Glomerular endothelial cell (primary cell): ENCODE data around the gene NELL2. TPM values are rescaled to one million over a fixed set of nuclear protein-coding genes. Genes with fewer than 3 reads are reported as not detected.
"Not testable (repeated sequence)": the region's sequence is repeated elsewhere in the genome, so short reads cannot be mapped to it uniquely, and the experiment has no call there.

Experiments used
- DNase-seq: peaks from one replicate; pipeline ENCODE4 v3.0.0-alpha.2; 2011; ENCODE audit warnings: low read depth, low spot score; ENCODE audit errors: extremely low read depth
- total RNA-seq: library from RNA; depleted of rRNA; stranded (reverse); fragments of >200 nt; gene quantifications from 2 replicates; pipeline ENCODE4 v1.2.3, GENCODE V29; 2015

NELL2 gene
- 0.35 TPM in 1 of 2 replicates, not detected in the other for total RNA-seq

DNA sequence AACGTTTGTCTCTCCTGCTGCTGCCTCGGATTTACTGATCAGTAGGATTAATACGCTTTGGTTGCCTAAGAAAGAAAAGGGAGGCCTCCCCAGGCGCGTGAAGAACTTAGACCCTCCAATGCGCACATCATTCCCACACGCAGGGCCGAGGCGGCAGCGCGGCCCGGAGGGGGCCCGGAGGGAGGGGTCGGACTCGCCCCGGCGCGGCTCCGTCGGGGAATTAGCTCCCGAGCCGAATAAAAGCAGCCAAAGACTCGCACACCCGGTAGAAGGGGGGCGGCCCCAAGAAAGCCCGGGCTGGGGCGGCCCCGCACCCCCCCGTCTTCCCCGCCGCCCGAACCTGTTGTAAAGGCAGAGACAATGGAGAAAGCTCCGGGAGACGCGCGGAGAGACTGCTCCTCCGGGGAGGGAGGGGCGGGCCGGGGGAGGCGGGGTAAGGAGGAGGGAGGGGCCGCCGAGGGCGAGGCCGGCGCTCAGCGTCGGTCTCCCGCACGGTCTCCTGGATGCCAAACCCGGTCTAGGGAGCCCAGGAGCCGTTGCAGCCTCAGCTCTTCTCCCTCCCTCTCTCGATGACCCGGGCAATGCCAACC lies at the start of gene NELL2:
NELL2 (minus strand) TSS at position 362 of the 590 bp plus-strand sequence. CDS start 446 bp downstream, outside the sequence.
- no peak for DNase-seq

DNA sequence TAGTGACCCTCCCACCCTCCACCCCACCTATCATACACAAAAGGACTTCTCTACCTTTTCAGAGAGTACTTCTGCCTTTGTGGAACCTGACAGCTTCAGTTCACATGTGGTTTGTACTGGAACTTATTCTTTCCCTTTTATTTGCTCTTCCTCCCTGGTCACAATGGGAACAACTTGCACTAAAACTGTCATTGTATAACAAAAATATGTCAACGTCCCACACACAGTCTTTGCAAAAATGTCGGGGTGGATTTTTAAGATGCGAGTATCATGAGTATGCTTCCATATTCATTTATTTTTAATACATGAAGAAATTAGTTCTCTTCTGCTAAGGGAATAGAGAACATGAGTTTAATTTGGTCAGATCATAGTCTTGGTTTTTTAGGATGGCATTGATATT lies 45.6 kb upstream of the NELL2 start:
- DNase-seq = no peak

DNA sequence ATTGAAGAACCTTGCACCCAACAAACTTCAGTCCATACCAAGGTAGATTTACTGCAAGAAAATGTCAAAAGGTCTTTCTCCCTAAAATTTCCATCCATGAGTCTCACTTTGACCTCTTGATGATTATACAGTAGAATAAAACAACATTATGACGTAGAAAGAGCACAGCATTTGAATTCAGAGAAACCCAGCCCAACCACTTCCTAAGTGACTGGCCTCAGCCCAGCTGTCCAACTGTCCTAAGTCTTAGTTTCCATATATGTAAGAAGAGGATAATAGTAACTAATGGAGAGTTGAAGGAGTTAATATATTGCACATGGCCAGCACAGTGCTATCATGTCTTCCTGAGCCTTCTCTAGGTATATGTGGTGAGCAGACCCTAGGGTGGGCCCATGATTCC lies 41.0 kb upstream of the NELL2 start:
- DNase-seq = no peak

DNA sequence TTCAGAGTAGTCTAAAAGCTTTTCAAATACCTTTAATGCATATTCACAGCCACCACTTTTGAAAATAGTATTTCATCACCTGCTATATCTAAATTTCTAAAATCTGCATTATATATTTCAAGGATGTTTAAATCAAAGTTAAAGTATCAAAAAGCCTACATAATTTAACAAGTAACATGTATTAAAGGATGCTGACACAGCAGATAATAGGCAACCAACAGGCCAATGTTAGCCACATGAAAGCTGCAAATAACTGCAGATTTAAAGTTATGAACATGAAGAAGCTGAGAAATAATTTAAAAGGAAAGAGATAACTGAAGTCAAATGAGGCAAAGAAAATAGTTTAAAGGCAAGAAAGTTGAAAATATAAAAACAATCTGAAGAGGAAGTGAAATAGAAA lies 39.8 kb upstream of the NELL2 start:
- DNase-seq = no peak

DNA sequence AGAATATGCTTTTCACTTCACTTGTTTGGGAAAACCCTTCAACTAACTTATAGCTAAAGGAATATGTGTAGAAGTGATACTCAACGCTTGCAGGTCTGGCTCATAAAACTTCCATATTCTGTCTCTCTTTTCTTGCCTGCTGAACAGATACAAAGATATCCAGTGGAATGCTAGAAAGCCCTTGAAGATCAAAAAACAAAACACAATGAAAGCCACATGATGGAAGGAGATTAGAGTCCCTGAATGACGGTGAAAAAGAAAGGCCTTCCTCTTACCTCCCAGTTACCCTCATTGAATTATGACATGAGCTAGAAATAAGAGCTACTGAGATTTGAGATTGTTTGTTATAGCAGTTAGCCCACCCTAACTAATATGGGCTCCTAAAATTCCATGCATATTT lies 28.2 kb upstream of the NELL2 start:
- no peak for DNase-seq

DNA sequence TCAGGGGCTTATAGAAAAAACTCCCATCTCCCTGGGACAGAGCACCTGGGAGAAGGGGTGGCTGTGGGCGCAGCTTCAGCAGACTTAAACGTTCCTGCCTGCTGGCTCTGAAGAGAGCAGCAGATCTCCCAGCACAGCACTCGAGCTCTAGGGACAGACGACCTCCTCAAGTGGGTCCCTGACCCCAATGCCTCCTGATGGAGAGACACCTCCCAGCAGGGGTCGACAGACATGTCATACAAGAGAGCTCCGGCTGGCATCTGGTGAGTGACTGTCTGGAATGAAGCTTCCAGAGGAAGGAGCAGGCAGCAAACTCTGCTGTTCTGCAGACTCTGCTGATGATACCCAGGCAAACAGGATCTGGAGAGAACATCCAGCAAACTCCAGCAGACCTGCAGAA lies 22.0 kb upstream of the NELL2 start:
- not testable (repeated sequence) for DNase-seq

DNA sequence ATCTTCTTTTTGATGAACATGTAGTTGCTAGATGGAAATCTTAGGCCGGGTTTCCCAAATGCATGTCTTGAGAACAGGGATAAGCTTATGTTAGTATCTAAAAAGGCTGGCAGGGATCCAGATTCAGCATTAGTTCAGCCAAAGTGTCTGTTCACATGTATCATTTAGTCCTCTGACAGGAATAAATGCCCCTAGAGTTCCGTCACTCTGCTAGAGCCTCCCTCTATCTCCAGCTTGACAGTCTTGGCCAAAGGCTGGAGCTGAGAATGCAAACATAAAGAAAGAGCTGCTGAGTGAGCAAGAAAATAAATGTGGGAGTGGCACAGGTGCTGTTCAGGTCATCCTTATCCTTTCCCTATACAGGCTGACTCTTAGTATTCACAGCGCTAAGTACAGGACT lies 13.8 kb upstream of the NELL2 start:
- DNase-seq = no peak

DNA sequence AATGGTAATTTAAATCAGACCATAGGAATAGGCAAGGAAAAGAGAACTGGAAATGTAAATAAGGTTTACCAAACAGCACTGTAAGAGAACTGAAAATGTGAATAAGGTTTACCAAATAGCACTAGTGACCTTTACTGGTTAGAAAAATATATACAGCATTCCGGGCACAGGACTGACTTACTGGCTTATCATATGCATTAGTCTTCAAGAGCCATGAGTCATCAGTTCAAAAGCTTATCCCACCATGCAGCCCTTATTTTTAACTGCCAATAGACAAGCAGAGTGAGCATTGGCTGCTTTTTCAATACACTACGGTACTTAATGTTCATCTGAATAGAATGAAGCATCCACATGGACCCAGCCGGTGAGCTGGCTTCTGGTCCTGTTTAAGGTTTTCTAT lies 13.0 kb upstream of the NELL2 start:
- DNase-seq = no peak

DNA sequence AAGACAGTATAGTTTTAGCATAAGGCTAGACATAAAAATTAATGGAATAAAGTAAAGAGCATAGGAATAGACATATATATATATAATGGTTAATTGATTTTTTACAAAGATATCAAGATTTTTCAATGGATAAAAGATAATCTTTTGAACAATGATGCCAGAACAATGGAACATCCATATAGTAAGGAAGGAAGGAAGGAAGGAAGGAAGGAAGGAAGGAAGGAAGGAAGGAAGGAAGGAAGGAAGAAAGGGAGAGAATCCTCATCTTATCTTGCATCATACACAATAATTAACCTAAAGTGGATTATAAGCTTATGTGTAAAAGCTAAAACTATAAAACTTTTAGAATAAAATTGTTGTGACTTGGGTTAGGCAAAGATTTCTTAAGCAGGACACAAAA lies 9.8 kb upstream of the NELL2 start:
- no peak for DNase-seq

DNA sequence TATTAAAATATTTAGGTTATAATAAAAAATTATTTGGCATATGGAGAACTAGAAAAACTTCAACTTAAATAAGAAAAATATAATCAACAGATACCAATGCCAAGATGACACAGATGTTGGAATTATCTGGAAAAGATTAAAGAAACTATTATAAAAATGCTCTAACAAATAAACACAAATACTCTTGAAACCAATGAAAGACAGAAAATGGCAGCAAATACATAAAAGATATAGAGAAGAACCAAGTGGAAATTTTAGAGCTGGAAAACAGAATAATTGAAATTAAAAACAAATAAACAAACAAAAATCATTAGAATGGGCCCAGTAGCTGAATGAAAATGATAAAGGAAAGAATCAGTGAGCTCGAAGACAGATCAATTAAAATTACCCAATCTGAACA lies 5.1 kb upstream of the NELL2 start:
- DNase-seq = no peak

DNA sequence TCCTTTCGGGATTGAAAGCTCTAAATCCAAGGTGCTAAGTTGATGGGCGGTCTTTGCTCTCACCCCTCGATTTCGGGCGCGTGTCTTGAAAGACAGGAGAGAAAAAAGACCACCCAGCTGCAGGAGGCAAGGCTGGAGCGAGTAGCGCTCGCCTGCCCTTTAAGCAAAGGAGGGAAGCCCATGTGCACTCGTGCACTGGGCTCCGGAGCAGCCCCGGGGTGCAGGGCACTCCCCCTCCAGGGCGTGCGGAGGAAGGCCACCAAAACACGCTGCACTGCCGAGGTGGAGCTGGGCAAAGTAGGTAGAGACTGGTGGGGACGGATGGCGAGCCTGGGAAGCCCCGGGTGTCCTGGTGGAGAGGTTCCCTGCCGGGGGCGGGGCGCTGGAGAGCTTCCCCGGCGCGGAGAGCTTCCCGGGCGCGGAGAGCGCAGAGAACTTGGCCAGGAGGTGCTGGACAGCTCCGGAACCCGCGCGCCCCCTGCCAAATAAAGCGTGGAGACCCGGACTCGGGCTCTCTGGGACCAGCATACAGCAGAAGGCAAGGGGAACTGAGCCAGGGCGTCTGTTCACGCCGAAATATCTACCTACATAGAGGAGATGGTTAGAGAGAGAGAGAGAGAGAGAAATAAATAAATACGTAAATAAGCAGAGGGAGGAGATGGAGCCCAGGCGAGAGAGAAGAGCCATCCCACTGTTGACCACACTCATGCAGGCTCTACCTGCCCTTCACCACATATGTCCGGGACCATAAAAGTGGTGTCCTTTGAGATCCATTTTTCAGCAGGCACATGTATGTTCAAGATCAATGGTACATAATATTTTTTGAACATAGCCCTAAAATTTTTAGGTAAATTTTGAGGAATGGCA lies 662 bp upstream of the NELL2 start:
- no peak for DNase-seq

DNA sequence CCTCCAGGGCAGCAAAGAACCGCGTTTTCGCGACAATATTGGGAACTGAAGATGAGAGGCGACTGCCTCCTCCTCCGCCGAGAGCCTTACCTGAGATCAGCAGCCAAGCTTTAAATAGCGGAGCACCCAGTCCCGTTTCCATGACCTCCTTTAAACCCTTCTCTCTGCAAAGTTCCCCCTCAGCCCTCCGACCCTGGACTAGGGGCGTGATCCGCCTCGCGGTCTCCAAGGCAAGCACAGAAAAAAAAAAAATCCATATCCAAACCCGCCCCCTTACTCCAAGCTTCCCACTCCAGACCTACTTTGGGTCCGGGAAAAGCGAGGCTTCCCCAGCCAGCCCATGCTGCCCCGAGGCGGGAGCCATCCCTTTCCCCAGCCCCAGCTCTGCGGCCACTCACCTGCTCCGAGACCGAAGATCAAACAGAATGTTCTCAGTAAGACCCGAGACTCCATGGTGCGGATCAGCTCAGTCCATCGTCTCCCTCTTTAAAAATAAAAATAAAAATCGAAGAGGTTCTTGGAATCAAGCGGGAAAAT lies 630 bp downstream of the NELL2 start:
- DNase-seq = no peak

DNA sequence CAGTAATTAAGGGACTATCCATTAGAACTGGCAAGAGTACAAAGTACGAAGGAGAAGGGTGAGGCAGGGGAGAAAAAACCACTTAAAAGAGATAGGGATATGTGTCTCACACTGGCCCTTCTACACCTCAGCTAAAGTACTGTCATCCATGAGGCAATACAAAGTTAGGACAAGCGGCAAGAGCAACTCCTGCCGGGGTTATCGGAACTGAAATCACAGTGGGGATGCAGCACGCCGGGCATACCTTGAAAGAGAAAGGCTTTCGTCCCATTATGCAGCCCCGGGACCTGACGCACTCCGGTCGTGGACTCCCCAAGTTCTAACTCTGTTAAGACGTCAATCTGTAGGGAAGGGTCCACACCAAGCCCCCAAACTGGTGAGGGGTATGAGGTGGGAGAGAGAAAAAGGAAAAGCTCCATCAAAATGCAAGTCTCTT lies 1.1 kb downstream of the NELL2 start:
- DNase-seq = no peak

DNA sequence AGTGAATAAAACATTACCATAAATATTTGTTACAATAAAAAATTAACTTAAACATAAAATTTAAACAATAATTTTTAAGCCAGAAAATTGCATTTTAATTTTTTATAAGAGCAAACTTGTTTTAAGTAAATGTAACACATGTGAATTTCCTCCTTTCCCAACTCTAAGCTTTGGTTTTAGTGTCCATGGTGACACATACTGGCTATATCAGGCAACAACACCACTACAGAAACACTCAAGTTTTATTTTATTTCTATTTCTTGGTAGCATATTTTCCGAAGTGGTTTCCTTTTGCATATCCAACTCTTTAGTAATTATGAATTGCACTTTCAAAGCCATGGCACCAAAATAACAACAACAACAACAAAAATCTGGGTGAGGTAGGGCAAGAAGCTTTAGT lies 2.2 kb downstream of the NELL2 start:
- DNase-seq = no peak

DNA sequence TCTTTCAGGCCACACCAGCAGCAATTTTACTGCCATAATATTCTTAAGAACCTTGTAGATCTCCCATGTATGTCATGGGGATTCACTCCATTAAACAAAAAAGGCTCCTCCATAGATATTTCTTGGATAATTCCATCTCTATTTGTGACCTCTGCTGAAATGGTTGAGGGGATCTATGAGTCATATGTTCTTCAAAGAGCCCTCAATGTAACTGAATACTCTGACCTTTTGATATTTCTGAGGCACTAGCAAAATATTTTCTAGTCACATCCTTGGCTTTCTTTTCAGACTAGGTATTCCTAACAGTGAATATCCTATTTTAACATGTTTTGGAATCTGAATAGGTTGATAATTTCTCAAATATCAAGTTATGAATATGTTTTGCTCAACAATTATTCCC lies 6.6 kb downstream of the NELL2 start:
- DNase-seq = no peak

DNA sequence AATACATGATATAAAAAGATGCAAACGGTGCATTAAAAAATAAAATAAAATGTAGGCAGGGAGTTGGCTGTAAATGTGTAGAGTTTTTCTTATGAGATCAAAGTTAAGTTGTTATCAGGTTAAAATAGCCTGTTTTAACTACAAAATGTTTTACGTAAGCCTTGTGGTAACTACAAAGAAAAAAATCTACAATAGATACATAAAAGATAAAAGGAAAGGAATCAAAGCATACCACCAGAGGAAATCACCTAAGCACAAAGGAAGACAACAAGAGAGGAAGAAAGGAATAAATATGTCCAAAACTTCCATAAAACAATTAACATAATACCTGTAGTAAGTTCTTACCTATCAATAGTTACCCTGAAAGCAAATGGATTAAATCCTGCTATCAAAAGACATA lies 12.2 kb downstream of the NELL2 start:
- no peak for DNase-seq

DNA sequence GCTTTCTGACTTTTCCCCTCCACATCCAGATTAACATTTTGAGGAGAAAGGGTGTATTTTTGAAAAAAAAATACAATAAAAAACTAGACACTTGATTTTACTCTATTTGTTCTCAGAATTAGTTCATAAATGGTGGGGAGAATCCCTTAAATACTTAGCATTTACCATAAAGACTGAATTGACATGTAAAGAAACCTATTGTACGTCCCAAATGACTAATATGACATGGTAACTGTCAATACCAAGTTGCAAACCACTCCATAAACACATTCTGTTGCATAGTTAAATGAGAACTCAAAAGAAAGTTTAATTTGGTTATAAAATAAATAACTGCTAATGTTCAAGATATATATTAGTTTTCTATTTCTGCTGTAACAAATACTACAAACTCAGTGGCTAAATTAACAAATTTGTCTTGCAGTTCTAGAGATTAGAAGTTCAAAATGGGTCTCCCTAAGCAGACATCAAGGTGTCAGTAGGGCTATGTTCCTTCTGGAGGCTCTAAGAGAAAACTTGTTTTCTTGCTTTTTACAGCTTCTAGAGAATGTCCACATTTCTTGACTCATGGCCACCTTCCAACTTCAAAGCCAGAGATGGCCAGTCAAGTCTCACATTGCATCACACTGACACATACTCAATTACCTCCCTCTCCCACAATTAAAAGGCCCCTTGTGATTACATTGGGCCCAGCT lies 16.0 kb downstream of the NELL2 start:
- DNase-seq = no peak

DNA sequence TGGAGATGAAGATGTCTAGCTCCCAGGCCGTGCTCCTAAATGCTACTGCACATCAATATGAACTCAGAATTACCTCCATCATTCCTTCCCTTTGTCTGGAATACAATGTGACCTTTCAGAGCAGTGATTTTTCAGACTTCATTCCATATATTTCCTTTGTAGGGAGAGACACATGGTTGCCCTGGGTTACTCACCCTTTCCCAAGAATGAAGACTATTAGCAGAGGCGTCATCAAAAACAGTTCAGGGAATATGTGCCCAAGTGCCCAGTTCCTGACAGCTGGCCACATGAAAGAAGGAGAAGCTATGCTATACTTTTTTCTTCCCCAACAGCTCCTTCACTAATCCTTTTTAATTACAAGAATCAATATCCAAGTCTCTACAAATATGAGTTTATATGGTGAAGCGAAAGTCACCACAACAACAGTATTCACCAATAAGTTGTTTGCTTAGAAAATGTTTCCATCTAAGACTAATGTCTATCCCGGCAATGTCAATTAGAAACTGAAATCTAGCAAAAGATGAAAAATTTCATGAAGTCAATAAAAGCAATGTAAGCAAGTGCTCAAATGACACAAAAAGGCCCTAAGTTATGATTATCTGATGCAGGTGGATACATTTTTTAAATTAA lies 17.8 kb downstream of the NELL2 start:
- DNase-seq = no peak

DNA sequence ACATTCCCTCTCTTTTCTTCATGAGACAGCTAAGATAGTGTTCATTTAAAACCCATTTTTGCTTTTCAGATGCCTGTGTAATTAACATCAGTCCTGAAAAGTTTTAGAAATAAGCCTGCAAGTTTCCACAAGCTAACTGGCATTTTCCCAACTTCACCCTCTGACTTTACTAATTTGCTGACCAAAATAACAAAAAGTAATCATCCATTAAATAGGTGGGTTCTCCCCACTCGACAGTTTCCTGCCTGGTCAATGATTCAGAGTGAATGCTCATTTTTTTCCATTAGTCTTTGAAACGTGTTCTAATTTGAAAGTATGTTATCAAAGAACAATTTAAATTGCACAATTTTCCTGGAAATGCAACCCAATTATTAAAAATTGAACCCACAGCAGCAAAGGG lies 23.6 kb downstream of the NELL2 start:
- DNase-seq = no peak

DNA sequence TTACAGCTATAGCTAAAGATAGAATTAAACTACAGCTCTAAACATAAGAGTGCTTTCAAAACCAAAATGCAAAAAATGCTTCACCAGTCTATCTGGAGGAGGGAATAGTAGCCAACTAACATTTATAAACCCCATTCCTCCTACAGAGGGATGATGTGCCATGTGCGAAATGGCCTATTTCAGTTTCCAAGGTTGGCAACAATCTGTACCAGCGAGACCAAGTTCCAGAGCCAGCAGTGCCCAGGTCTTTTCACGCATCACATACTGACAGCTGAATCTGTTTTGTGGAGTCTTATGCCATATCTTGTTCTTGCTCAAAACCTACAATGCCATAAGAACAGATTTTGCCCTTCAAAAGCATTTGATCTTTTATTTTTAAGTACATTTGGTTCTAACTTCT lies 24.5 kb downstream of the NELL2 start:
- no peak for DNase-seq

DNA sequence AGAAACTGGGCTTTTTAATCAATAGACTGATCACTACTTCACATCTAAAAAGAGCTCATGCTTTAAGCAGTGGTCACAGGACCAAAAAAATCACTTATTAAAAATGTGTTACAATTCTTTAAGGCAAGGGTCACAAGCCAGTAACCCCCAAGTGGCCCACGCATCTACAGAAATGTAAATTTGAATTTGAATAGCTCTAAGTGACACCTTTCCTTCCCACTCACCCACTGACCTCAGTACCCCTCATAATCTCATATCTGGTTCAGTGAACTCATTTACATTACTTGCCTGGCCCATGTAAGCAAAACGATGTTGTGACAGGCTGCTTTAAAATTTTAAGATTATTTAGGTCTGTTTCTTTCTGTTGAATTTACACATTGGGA lies 27.4 kb downstream of the NELL2 start:
- no peak for DNase-seq
